M059J (cell line): ENCODE measurements around the gene RSRP1. TPM values are rescaled to one million over a fixed set of nuclear protein-coding genes. Genes with fewer than 3 reads are reported as not detected.
A peak's percentile ranks its signal among the peaks of the same experiment; 100 is the strongest.
"Not testable (repeated sequence)": the region's sequence is repeated elsewhere in the genome, so short reads cannot be mapped to it uniquely, and the experiment has no call there.

Source experiments
- DNase-seq: peaks from one replicate; pipeline ENCODE4 v3.0.0-alpha.2; 2012; ENCODE audit warnings: low read depth
- total RNA-seq: library from RNA; depleted of rRNA; stranded (reverse); fragments of >200 nt; shearing (Covaris generic); gene quantifications from 2 replicates; pipeline ENCODE4 v1.2.3, GENCODE V29; 2014; rRNA removed

RSRP1 gene
- total RNA-seq, result 31.0 and 33.6 TPM in 2 replicates

GRCh38 chr1:25247024-25247828 is at the start of gene RSRP1:
Gene RSRP1, minus strand, starts transcription at chr1:25247454. Its CDS starts 491 bp downstream, at chr1:25246963.
- peak; percentile 98 for DNase-seq

- DNase-seq, result not testable (repeated sequence)
Measured at GRCh38 chr1:25296501-25296900, 49.2 kb upstream of the RSRP1 start.

- DNase-seq, result not testable (repeated sequence)
Measured at GRCh38 chr1:25294889-25295826, 47.9 kb upstream of the RSRP1 start.

GRCh38 chr1:25293426-25293825 is 46.2 kb upstream of the RSRP1 start:
- DNase-seq, result not testable (repeated sequence)

- not testable (repeated sequence) for DNase-seq
Measured at GRCh38 chr1:25290043-25290442, 42.8 kb upstream of the RSRP1 start.

GRCh38 chr1:25288573-25289101 is 41.4 kb upstream of the RSRP1 start:
- not testable (repeated sequence) for DNase-seq

GRCh38 chr1:25287164-25287563 is 39.9 kb upstream of the RSRP1 start:
- not testable (repeated sequence) for DNase-seq

GRCh38 chr1:25285862-25286261 is 38.6 kb upstream of the RSRP1 start:
- not testable (repeated sequence) for DNase-seq

- DNase-seq, result not testable (repeated sequence)
Measured at GRCh38 chr1:25279693-25280111, 32.4 kb upstream of the RSRP1 start.

GRCh38 chr1:25278790-25279189 is 31.5 kb upstream of the RSRP1 start:
- not testable (repeated sequence) for DNase-seq

GRCh38 chr1:25278358-25278757 is 31.1 kb upstream of the RSRP1 start:
- not testable (repeated sequence) for DNase-seq

GRCh38 chr1:25277295-25277694 is 30.0 kb upstream of the RSRP1 start:
- not testable (repeated sequence) for DNase-seq

- DNase-seq, result not testable (repeated sequence)
Measured at GRCh38 chr1:25275648-25276047, 28.4 kb upstream of the RSRP1 start.

- DNase-seq, result not testable (repeated sequence)
Measured at GRCh38 chr1:25272238-25272637, 25.0 kb upstream of the RSRP1 start, which contains the start of gene RHD. Gene RHD, plus strand, starts transcription at chr1:25272509. Its CDS starts 39 bp downstream, at chr1:25272548.

GRCh38 chr1:25268143-25268760 is 21.0 kb upstream of the RSRP1 start:
- DNase-seq, result not testable (repeated sequence)

GRCh38 chr1:25267288-25268142 is 20.3 kb upstream of the RSRP1 start:
- DNase-seq, result peak; percentile 62

- DNase-seq, result not testable (repeated sequence)
Measured at GRCh38 chr1:25266554-25267287, 19.5 kb upstream of the RSRP1 start.

- DNase-seq, result not testable (repeated sequence)
Measured at GRCh38 chr1:25260336-25260735, 13.1 kb upstream of the RSRP1 start.

- DNase-seq, result peak; percentile 59
Measured at GRCh38 chr1:25259813-25260212, 12.6 kb upstream of the RSRP1 start.

GRCh38 chr1:25257196-25257595 is 9.9 kb upstream of the RSRP1 start:
- DNase-seq, result no peak
